ENCODE results near the gene NSRP1.

DNA sequence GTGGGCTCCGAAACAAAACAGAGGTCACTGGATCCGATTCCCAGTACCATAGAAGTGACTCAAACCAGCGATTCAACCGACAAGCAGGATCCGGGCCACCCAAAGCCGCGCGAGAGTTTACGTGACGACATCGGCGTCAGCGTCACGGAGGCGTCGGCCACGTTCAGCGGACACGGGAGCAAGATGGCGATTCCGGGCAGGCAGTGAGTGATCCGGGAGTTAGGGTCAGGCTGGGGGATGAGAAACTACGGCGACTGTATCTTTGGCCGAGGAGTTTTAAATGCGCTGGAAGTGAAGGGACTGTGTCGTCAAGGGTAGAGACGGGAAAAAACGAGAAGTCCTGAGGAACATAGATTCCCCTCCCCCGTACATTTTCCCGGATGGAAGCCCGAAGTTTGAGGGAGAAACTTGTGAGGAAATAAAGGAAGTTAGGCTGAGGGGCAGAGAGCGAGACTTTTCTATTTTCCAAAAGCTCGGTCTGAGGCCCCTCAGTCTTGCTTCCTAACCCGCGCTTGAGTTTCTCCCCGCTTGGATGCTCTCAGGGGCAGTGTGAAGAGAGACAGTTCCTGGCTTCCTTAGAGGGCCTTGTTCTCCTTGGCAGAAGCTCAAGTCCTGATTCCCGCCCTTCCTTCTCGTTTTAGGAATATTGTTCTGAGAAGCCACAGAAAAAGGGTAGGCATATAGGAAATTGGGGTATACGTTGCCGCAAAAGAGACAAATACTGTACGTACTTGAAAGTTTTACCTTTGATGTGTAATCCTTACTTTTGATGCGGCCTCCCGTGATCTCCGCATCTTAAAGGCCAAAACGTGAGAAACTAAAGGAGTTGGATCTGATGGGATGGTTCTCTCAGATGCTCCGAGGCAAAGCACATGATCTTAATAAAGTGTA, at the start of gene NSRP1:
- TF ChIP-seq, protein P1, sequence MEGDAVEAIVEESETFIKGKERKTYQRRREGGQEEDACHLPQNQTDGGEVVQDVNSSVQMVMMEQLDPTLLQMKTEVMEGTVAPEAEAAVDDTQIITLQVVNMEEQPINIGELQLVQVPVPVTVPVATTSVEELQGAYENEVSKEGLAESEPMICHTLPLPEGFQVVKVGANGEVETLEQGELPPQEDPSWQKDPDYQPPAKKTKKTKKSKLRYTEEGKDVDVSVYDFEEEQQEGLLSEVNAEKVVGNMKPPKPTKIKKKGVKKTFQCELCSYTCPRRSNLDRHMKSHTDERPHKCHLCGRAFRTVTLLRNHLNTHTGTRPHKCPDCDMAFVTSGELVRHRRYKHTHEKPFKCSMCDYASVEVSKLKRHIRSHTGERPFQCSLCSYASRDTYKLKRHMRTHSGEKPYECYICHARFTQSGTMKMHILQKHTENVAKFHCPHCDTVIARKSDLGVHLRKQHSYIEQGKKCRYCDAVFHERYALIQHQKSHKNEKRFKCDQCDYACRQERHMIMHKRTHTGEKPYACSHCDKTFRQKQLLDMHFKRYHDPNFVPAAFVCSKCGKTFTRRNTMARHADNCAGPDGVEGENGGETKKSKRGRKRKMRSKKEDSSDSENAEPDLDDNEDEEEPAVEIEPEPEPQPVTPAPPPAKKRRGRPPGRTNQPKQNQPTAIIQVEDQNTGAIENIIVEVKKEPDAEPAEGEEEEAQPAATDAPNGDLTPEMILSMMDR (IDR thresholded peaks at IDR 0.05 in 8 of 11, conservative IDR thresholded peaks at IDR 0.05 in 3 of 11), result peak in 2 of 11 experiments; percentile 18 to 31
- peak; percentile 99 for TF ChIP-seq POLR2AphosphoS5 (IDR thresholded peaks at IDR 0.05)
